Peyer's patch (tissue), 4 donors: Measurements from ENCODE around the gene DIPK1C. TPM values are rescaled to one million over a fixed set of nuclear protein-coding genes. Genes with fewer than 3 reads are reported as not detected.

ENCODE experiments used
- DNase-seq, 3 donors: peaks; one replicate each; pipeline ENCODE4 v3.0.0-alpha.2; 2017 to 2019
- H3K27ac ChIP-seq, 4 donors: fragments of 200-600 bp; sonication (generic); one replicate each; pipeline ENCODE4 v1.5.1; 2016 to 2019
- H3K27me3 ChIP-seq, 2 donors: fragments of 200-600 bp; sonication (generic); one replicate each; pipeline ENCODE4 v1.5.1; 2019
- H3K36me3 ChIP-seq, 3 donors: fragments of 200-600 bp; sonication (generic); one replicate each; pipeline ENCODE4 v1.5.1; 2016 to 2019
- H3K4me1 ChIP-seq, 4 donors: fragments of 200-600 bp; sonication (generic); one replicate each; pipeline ENCODE4 v1.5.1; 2016 to 2019
- H3K4me3 ChIP-seq, 4 donors: fragments of 200-600 bp; sonication (generic); 1 replicate in 3 of 4; 2 replicates in 1 of 4; pipeline ENCODE4 v1.5.1; 2016 to 2019; ENCODE audit warnings: mild to moderate bottlenecking in 1 of 4
- H3K9me3 ChIP-seq, 4 donors: fragments of 200-600 bp; sonication (generic); one replicate each; pipeline ENCODE4 v1.5.1; 2016 to 2019; ENCODE audit warnings: mild to moderate bottlenecking in 1 of 4
- POLR2A ChIP-seq, 2 donors: fragments of 450-650 bp; IDR thresholded peaks; one replicate each; pipeline ENCODE4 v1.5.1; 2017; ENCODE audit warnings: antibody characterized with exemption in 2 of 2, mild to moderate bottlenecking in 2 of 2, moderate library complexity in 2 of 2
- total RNA-seq, 4 donors: library from RNA; depleted of rRNA; stranded (reverse); fragments of >200 nt; gene quantifications; one replicate each; pipeline ENCODE4 v1.1.0, GENCODE V29; 2016
- TF ChIP-seq, protein P1 (sequence below), 6 experiments: fragments of 450-650 bp in 4 of 6; fragments of 200-600 bp in 2 of 6; sonication (generic) in 1 of 6; IDR thresholded peaks; one replicate each; pipeline ENCODE4 v1.5.1; 2017 to 2019; ENCODE audit warnings: antibody characterized with exemption in 6 of 6, mild to moderate bottlenecking in 3 of 6, moderate library complexity in 1 of 6

DIPK1C gene
- total RNA-seq, 4 donors from 2014 or later = 0.70 to 0.83 TPM; not detected in 2

- no peaks in the 10 kb centered on the region for H3K4me1 ChIP-seq
- no peaks in the 10 kb centered on the region for H3K36me3 ChIP-seq
- H3K4me3 ChIP-seq = no peak overlapping the region
- H3K27me3 ChIP-seq = no peaks in the 10 kb centered on the region
- H3K27ac ChIP-seq = no peak overlapping the region
- no peak for DNase-seq
- no peak for TF ChIP-seq POLR2A (IDR thresholded peaks at IDR 0.05)
- TF ChIP-seq, protein P1, sequence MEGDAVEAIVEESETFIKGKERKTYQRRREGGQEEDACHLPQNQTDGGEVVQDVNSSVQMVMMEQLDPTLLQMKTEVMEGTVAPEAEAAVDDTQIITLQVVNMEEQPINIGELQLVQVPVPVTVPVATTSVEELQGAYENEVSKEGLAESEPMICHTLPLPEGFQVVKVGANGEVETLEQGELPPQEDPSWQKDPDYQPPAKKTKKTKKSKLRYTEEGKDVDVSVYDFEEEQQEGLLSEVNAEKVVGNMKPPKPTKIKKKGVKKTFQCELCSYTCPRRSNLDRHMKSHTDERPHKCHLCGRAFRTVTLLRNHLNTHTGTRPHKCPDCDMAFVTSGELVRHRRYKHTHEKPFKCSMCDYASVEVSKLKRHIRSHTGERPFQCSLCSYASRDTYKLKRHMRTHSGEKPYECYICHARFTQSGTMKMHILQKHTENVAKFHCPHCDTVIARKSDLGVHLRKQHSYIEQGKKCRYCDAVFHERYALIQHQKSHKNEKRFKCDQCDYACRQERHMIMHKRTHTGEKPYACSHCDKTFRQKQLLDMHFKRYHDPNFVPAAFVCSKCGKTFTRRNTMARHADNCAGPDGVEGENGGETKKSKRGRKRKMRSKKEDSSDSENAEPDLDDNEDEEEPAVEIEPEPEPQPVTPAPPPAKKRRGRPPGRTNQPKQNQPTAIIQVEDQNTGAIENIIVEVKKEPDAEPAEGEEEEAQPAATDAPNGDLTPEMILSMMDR (IDR thresholded peaks at IDR 0.05) = no peak
- no peaks in the 10 kb centered on the region for H3K9me3 ChIP-seq
Measured at GRCh38 chr18:74473976-74474640, 17.0 kb upstream of the DIPK1C start.

- H3K4me1 ChIP-seq = no peaks in the 10 kb centered on the region
- H3K4me3 ChIP-seq = no peak overlapping the region
- H3K9me3 ChIP-seq = no peaks in the 10 kb centered on the region
- no peak for TF ChIP-seq POLR2A (IDR thresholded peaks at IDR 0.05)
- H3K36me3 ChIP-seq = no peaks in the 10 kb centered on the region
- no peaks in the 10 kb centered on the region for H3K27me3 ChIP-seq
- H3K27ac ChIP-seq = no peak overlapping the region
- no peak for DNase-seq
Measured at GRCh38 chr18:74472312-74472711, 15.2 kb upstream of the DIPK1C start.

DNA sequence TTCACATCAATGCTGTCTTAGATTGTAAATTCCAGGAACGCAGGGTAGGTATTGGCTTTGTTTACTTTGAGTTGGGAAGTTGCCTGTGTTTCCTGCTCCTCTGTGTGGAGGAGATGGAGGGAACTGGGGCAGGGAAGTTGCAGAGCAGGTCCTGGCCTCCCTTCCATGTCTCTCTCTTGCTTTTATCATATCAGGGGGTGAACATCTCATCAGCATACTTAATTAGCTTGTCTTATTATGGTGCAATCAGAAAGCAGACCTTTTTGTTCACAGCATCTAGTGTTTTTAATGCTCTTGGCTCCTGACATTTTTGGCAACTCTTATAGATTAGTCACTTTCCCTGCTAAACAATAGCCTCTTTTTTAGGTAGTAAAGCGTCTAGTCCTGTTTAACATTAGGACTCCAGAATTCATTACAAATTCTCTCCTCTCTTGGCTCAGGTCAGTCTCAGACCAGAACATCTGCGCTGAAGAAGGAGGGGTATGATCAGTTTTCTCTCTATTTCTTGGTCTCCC, 11.5 kb upstream of the DIPK1C start:
- H3K27ac ChIP-seq = no peak overlapping the region
- H3K9me3 ChIP-seq = no peaks in the 10 kb centered on the region
- H3K4me1 ChIP-seq = no peaks in the 10 kb centered on the region
- no peaks in the 10 kb centered on the region for H3K27me3 ChIP-seq
- H3K4me3 ChIP-seq = no peak overlapping the region
- DNase-seq = no peak
- no peaks in the 10 kb centered on the region for H3K36me3 ChIP-seq
- no peak for TF ChIP-seq POLR2A (IDR thresholded peaks at IDR 0.05)
- TF ChIP-seq, protein P1 (IDR thresholded peaks at IDR 0.05) = no peak

DNA sequence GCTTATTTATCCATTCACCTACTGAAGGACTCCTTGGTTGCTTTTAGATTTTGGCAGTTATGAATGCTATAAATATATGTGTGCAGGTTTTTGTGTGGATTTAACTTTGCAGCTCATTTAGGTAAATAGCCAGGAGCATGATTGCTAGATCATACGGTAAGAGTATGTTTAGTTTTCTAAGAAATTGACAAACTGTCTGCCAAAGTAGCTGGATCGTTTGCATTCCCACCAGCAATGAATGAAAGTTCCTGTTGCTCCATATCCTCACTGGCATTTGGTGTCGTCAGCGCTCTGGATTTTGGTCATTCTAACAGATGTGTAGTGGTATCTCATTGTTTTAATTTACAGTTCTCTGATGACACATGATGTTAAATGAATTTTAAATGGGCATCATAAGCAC, 8.7 kb upstream of the DIPK1C start:
- DNase-seq = no peak
- Histone ChIP-seq H3K27ac (no peak overlapping the region), H3K4me1 (no peaks in the 10 kb centered on the region), H3K36me3 (no peaks in the 10 kb centered on the region), H3K4me3 (no peak overlapping the region), H3K27me3 (no peaks in the 10 kb centered on the region), H3K9me3 (no peaks in the 10 kb centered on the region)
- TF ChIP-seq, protein P1 (IDR thresholded peaks at IDR 0.05) = no peak
- TF ChIP-seq POLR2A (IDR thresholded peaks at IDR 0.05) = no peak

DNA sequence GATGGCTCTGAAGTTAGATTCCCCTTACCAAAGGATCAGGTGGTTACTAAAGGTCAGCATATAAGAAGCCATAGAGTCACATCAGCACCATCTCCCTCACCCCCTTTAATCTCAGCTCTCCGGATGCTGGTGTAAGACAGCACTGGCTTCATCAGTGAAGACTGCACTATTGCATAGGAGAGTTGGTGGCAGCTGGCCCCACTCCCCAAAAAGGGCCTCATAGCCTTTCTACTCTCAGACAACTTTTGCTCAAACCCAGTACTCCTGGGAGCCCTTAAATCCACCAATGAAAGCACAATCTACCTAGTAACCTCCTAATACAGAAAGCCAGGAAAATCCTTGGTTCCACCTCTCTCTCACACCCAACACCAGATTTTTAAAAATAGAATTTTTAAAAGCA, 6.9 kb upstream of the DIPK1C start:
- Histone ChIP-seq H3K4me3 (no peak overlapping the region), H3K9me3 (no peaks in the 10 kb centered on the region), H3K4me1 (no peaks in the 10 kb centered on the region), H3K27ac (no peak overlapping the region), H3K36me3 (no peaks in the 10 kb centered on the region), H3K27me3 (no peaks in the 10 kb centered on the region)
- DNase-seq = no peak
- TF ChIP-seq, protein P1 (IDR thresholded peaks at IDR 0.05) = no peak
- TF ChIP-seq POLR2A (IDR thresholded peaks at IDR 0.05) = no peak

- Histone ChIP-seq H3K27me3 (no peaks in the 10 kb centered on the region), H3K4me1 (no peaks in the 10 kb centered on the region), H3K4me3 (no peak overlapping the region), H3K9me3 (no peaks in the 10 kb centered on the region), H3K27ac (no peak overlapping the region), H3K36me3 (no peaks in the 10 kb centered on the region)
- DNase-seq = no peak
- no peak for TF ChIP-seq POLR2A (IDR thresholded peaks at IDR 0.05)
- TF ChIP-seq, protein P1 (IDR thresholded peaks at IDR 0.05) = no peak
Measured at GRCh38 chr18:74463254-74463653, 6.1 kb upstream of the DIPK1C start.
